Activated CD8-positive, alpha-beta T cell treated with anti-CD3 and anti-CD28 coated beads for 36 hours (primary cell): ENCODE results near the gene FAM20C. TPM values are rescaled to one million over a fixed set of nuclear protein-coding genes. Genes with fewer than 3 reads are reported as not detected.

Experiments used
- ATAC-seq: fragments of 200-7000 bp; cut with Tn5 transposase; one replicate; pipeline ENCODE4 v1.10.0; 2021; ENCODE audit warnings: mild to moderate bottlenecking, moderate library complexity
- CTCF ChIA-PET: fragments of 350-600 bp; sonication (Branson Sonifier 250); formaldehyde crosslinking; loops from one replicate; lab custom pipeline; 2021; ENCODE audit warnings: antibody characterized with exemption; lab: Charles Lee
- POLR2A ChIA-PET: fragments of 350-600 bp; sonication (Branson Sonifier 250); formaldehyde crosslinking; loops from one replicate; lab custom pipeline; 2021; ENCODE audit warnings: antibody characterized with exemption; lab: Charles Lee
- DNase-seq: peaks from one replicate; pipeline ENCODE4 v3.0.0-alpha.2; 2020
- H3K27ac Mint-ChIP-seq: one replicate; pipeline ENCODE4 v1.8.0; 2021; ENCODE audit warnings: mild to moderate bottlenecking, mixed read lengths
- H3K27me3 Mint-ChIP-seq: one replicate; pipeline ENCODE4 v1.8.0; 2021; ENCODE audit warnings: mixed read lengths
- H3K36me3 Mint-ChIP-seq: one replicate; pipeline ENCODE4 v1.8.0; 2021; ENCODE audit warnings: low read depth, mixed read lengths
- H3K4me1 Mint-ChIP-seq: one replicate; pipeline ENCODE4 v1.8.0; 2021; ENCODE audit warnings: low read depth, mixed read lengths
- H3K4me3 Mint-ChIP-seq: one replicate; pipeline ENCODE4 v1.8.0; 2021; ENCODE audit warnings: mild to moderate bottlenecking, moderate library complexity, mixed read lengths
- H3K9me3 Mint-ChIP-seq: one replicate; pipeline ENCODE4 v1.8.0; 2021; ENCODE audit warnings: mixed read lengths
- intact Hi-C: fragments of 100-400 bp; cut with micrococcal nuclease; formaldehyde crosslinking; loops from one replicate; pipeline ENCODE4 v1.10.0; 2022
- total RNA-seq, 2 experiments: library from RNA; stranded (reverse); gene quantifications; one replicate each; pipeline ENCODE4 v1.2.3, GENCODE V29; 2021
- TF ChIP-seq, protein P1 (sequence below): fragments of 200-600 bp; IDR thresholded peaks from one replicate; pipeline ENCODE4 v1.8.0; 2022; ENCODE audit warnings: antibody characterized with exemption, mild to moderate bottlenecking

The FAM20C gene
- total RNA-seq, 2 experiments from 2014 or later, result 0.29 to 1.1 TPM

DNA sequence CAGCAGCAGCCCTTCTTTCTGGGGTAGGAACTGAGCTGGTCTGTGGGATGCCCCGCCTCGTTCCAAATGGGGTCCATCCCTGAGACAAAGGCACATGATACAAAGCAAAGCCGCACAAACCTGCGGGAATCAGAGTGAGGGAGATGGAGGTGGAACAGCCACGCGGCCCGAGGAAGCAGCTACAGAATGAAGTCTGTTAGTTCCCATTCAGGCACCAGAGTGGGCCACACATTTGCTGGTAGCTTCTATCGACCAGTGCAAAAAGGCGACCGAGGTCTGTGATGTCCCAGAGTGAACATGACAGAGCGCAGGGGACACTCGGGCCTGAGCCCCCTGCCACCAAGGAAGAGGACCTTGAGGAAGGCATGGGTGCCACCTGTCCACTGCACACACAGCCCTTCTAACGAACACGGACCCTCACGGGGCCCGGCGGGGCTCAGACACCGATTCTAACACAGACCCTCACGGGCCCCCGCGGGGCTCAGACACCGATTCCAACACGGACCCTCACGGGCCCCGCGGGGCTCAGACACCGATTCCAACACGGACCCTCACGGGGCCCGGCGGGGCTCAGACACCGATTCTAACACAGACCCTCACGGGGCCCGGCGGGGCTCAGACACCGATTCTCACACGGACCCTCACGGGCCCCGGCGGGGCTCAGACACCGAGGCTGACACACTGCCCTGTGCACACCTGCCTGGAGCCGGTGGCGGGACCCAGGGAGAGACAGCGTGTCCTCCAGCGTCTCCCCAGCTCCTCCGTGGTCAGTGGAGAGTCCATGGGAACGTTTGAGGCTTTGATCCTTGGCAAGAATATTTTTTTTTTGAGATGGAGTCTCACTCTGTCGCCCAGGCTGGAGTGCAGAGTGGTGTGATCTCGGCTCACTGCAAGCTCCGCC, 32.8 kb upstream of the FAM20C start:
- H3K27ac Mint-ChIP-seq, result no peak overlapping the region
- ChIA-PET CTCF (no interaction called here), POLR2A (no interaction called here)

DNA sequence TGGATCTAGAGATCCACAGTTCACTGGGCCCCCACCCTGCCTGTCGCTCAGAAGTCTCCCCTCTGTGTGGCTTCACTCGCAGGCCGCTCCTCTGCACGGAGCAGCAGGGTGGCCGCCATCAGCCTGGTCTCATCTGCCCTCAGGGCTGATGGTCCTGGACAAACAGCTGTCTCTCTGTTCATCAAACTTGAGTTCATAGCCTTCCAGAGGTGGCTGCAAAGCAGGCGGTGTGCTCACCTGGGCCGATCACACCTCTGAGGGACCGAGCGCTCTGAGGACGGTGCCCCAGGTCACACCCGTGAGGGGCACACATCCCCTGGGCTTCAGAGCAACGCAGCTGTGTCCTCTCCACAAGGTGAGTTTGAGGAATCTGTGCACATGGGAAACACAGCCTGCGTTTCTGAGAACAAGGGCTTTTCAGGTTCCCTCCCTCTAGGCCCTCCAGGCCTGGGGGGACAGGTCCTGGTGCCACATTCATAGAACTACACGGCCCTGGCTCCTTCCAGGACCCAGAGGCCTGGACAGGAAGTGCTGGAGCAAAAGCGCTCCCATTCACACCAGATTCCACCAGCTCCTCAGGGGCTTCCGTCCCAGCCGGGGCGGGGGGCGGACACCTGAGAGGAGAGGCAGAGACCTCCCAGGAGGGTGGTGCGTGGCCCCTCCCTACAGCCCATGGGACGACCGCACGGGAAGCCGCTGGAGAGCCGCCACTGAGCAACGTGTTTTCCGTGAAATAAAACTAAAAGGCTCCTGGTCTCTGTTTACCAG, 31.2 kb upstream of the FAM20C start:
- no peaks in the 10 kb centered on the region for H3K36me3 Mint-ChIP-seq
- ATAC-seq, result no peak
- H3K27me3 Mint-ChIP-seq, result peaks cover 4% of the 10 kb centered on the region
- H3K9me3 Mint-ChIP-seq, result no peaks in the 10 kb centered on the region
- no peaks in the 10 kb centered on the region for H3K4me1 Mint-ChIP-seq
- H3K4me3 Mint-ChIP-seq, result no peak overlapping the region
- ChIA-PET POLR2A (no interaction called here), CTCF (no interaction called here)
- intact Hi-C loops, result no loop called here
- TF ChIP-seq, protein P1, sequence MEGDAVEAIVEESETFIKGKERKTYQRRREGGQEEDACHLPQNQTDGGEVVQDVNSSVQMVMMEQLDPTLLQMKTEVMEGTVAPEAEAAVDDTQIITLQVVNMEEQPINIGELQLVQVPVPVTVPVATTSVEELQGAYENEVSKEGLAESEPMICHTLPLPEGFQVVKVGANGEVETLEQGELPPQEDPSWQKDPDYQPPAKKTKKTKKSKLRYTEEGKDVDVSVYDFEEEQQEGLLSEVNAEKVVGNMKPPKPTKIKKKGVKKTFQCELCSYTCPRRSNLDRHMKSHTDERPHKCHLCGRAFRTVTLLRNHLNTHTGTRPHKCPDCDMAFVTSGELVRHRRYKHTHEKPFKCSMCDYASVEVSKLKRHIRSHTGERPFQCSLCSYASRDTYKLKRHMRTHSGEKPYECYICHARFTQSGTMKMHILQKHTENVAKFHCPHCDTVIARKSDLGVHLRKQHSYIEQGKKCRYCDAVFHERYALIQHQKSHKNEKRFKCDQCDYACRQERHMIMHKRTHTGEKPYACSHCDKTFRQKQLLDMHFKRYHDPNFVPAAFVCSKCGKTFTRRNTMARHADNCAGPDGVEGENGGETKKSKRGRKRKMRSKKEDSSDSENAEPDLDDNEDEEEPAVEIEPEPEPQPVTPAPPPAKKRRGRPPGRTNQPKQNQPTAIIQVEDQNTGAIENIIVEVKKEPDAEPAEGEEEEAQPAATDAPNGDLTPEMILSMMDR, result no peak
- H3K27ac Mint-ChIP-seq, result no peak overlapping the region
- no peak for DNase-seq

More for the DNA sequence above, 32.8 kb upstream of the FAM20C start:
- ATAC-seq (no peak), DNase-seq (no peak)
- Mint-ChIP-seq H3K36me3 (no peaks in the 10 kb centered on the region), H3K9me3 (no peaks in the 10 kb centered on the region), H3K4me3 (no peak overlapping the region), H3K27me3 (peaks cover 1% of the 10 kb centered on the region), H3K4me1 (no peaks in the 10 kb centered on the region)
- TF ChIP-seq, protein P1, result no peak
- intact Hi-C loops, result no loop called here

GRCh38 chr7:162632-163297, 29.6 kb upstream of the FAM20C start:
- DNase-seq (no peak), ATAC-seq (no peak)
- Mint-ChIP-seq H3K4me1 (no peaks in the 10 kb centered on the region), H3K27ac (no peak overlapping the region), H3K27me3 (peaks cover 8% of the 10 kb centered on the region), H3K4me3 (no peak overlapping the region), H3K9me3 (no peaks in the 10 kb centered on the region), H3K36me3 (no peaks in the 10 kb centered on the region)
- ChIA-PET CTCF (no interaction called here), POLR2A (no interaction called here)
- TF ChIP-seq, protein P1, result no peak
- intact Hi-C loops, result no loop called here

DNA sequence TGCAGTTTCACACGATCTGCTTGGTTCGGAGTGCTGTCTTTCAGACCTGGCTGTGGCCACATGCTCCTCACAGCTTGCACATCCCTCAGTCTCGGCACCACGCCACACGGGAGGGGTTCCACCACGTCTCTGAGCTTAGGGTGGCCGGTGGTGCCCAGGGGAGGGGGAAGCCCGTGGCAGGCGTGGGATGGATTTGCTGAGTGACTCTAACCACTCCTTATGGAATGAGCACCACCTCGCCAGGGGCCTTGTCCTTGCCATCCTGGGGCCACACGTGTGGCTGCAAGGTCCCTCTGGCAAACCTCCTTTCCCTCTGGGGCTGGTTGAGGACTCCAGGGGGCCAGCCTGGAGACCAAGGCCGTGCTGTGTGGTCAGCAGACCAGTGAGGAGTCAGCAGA, 29.1 kb upstream of the FAM20C start:
- ChIA-PET POLR2A (no interaction called here), CTCF (no interaction called here)
- ATAC-seq (no peak), DNase-seq (no peak)
- Mint-ChIP-seq H3K36me3 (no peaks in the 10 kb centered on the region), H3K27me3 (peaks cover 8% of the 10 kb centered on the region), H3K9me3 (no peaks in the 10 kb centered on the region), H3K4me1 (no peaks in the 10 kb centered on the region), H3K4me3 (no peak overlapping the region), H3K27ac (no peak overlapping the region)
- TF ChIP-seq, protein P1, result no peak
- intact Hi-C loops, result no loop called here
